HFF-Myc (cell line): ENCODE results near the gene RFESD.

Source experiments
- DNase-seq: peaks from one replicate; pipeline ENCODE4 v3.0.0-alpha.2; 2011; ENCODE audit warnings: low read depth; ENCODE audit errors: extremely low read depth
- H3K4me3 ChIP-seq: replicated peaks from 2 replicates; pipeline ENCODE4 v1.5.1; 2011; ENCODE audit warnings: low read depth, mild to moderate bottlenecking, control low read depth, low read length
- CTCF ChIP-seq: IDR thresholded peaks from 2 replicates; pipeline ENCODE4 v1.5.1; 2012; ENCODE audit warnings: mild to moderate bottlenecking, low read depth, low read length, control low read depth; ENCODE audit errors: missing control alignments

RFESD gene

GRCh38 chr5:95664204-95664786 is 17.7 kb downstream of the RFESD start:
- peak; percentile 64 for TF ChIP-seq CTCF
- no peak for DNase-seq
- H3K4me3 ChIP-seq: no peak overlapping the region

GRCh38 chr5:95667061-95667618 is 20.6 kb downstream of the RFESD start:
- H3K4me3 ChIP-seq: no peak overlapping the region
- no peak for DNase-seq
- no peak for TF ChIP-seq CTCF

DNA sequence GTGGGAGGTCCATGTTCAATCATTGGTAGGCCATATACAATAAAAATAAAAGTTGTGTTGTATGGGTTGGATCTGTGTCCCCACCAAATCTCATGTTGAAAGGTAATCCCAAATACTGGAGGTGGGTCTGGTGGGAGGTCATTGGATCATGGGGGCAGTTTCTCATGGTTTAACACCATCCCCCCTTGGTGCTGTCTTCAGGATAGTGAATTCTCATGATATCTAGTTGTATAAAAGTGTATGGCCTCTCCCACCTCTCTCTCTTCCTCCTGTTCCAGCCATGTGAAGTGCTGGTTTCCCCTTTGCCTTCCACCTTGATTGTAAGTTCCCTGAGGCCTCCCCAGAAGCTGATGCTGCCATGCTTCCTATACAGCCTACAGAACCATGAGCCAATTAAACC is 21.1 kb downstream of the RFESD start:
- no peak for TF ChIP-seq CTCF
- H3K4me3 ChIP-seq: no peak overlapping the region
- no peak for DNase-seq

DNA sequence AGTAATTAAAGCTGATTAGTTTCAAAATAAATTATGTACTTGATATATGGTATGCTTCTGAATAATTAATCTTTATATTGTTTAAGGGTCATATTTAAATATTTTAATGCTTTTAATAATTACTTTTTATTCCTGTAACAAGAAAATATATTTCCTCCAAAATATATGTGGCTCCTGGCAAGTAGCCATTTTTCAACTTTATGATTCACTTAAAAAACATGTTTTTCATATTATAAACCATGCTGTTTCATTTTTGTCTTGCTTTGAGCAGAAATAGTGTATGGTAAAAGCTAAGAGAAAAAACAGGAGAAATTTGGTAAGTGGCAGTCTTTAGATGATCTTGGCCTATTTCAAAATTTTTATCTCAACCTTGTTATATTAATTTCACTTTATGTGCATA is 21.6 kb downstream of the RFESD start:
- TF ChIP-seq CTCF: no peak
- no peak for DNase-seq
- H3K4me3 ChIP-seq: no peak overlapping the region

- no peak for DNase-seq
- no peak for TF ChIP-seq CTCF
- no peak overlapping the region for H3K4me3 ChIP-seq
Measured at GRCh38 chr5:95668728-95669127, 22.2 kb downstream of the RFESD start.

DNA sequence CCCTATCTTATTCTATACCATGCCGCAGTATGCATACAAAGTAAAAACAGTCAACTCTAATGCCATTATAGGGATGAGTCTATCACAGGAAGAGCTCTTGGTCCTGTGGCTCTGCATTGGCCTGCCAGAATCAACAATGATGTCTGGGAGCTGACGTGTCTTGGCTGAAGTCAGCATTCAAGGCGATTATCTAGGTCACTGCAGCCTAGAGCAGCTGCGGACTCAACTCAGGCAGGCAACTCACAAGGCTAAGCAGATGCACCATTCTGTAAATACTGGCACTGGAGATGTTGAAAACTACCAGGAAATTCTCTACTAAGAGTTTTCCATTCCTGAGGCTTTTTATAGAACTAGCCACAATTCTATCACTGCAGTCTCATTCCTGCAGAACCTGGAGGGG is 23.0 kb downstream of the RFESD start:
- TF ChIP-seq CTCF: no peak
- H3K4me3 ChIP-seq: no peak overlapping the region
- DNase-seq: no peak

GRCh38 chr5:95669985-95670384 is 23.4 kb downstream of the RFESD start:
- no peak overlapping the region for H3K4me3 ChIP-seq
- TF ChIP-seq CTCF: no peak
- no peak for DNase-seq
